ENCODE data around the gene ITPK1.

The ITPK1 gene

DNA sequence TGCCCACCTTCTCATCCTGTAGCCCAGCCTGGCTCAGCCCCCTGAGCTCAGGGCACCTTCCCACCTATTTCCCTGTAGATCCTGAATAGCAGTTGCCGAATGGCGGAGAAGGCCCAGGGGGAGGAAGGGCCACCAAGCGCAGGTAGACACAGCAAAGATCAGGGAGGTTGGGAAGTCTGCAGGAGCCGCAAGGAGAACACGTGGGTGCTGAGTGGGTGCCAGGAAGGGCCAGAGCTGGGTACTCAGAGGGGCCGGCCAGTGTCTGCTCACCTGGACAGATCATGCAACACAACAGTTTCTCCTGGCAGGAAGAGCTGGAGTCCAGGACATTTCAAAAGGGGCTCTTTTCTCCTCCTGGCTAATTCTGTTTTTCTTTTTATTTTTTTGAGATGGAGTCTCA is 162.2 kb downstream of the ITPK1 start:
- no peak overlapping the region for H3K9ac ChIP-seq (ENCODE audit: low read length in 5 of 5)
- peaks cover 4 to 34% (median 25%) of the 10 kb centered on the region in 5 donors for H3K4me1 ChIP-seq (ENCODE audit: control insufficient read depth in 5 of 5, insufficient read depth in 5 of 5, low read length in 5 of 5)
- peaks cover 0 to 76% (median 56%) of the 10 kb centered on the region in 5 donors for H3K36me3 ChIP-seq (ENCODE audit: control insufficient read depth in 5 of 5, insufficient read depth in 5 of 5, low read length in 5 of 5)
- no peak overlapping the region for H3K4me3 ChIP-seq (ENCODE audit: low read depth in 1 of 5, low read length in 5 of 5)
- H3K27me3 ChIP-seq (ENCODE audit: control insufficient read depth in 5 of 5, insufficient read depth in 4 of 5, low read length in 5 of 5) = no peaks in the 10 kb centered on the region
- H3K27ac ChIP-seq (ENCODE audit: low read depth, low read length) = no peak overlapping the region
- H3K9me3 ChIP-seq (ENCODE audit: control insufficient read depth in 5 of 5, low read length in 5 of 5) = no peaks in the 10 kb centered on the region

- Histone ChIP-seq H3K4me3 (ENCODE audit: low read depth in 1 of 5, low read length in 5 of 5) (no peak overlapping the region), H3K4me1 (ENCODE audit: control insufficient read depth in 5 of 5, insufficient read depth in 5 of 5, low read length in 5 of 5) (peaks cover 4 to 34% (median 25%) of the 10 kb centered on the region in 5 donors), H3K27ac (ENCODE audit: low read depth, low read length) (peak overlapping the region; percentile 62), H3K27me3 (ENCODE audit: control insufficient read depth in 5 of 5, insufficient read depth in 4 of 5, low read length in 5 of 5) (no peaks in the 10 kb centered on the region), H3K9ac (ENCODE audit: low read length in 5 of 5) (peak overlapping the region in 1 of 5 donors; percentile 8), H3K9me3 (ENCODE audit: control insufficient read depth in 5 of 5, low read length in 5 of 5) (no peaks in the 10 kb centered on the region), H3K36me3 (ENCODE audit: control insufficient read depth in 5 of 5, insufficient read depth in 5 of 5, low read length in 5 of 5) (peaks cover 0 to 73% (median 56%) of the 10 kb centered on the region in 5 donors)
Observed at GRCh38 chr14:92952481-92953298, 163.0 kb downstream of the ITPK1 start.

GRCh38 chr14:92951912-92952471 is 163.7 kb downstream of the ITPK1 start:
- Histone ChIP-seq H3K9me3 (ENCODE audit: control insufficient read depth in 5 of 5, low read length in 5 of 5) (no peaks in the 10 kb centered on the region), H3K9ac (ENCODE audit: low read length in 5 of 5) (peak overlapping the region in 1 of 5 donors; percentile 8), H3K4me1 (ENCODE audit: control insufficient read depth in 5 of 5, insufficient read depth in 5 of 5, low read length in 5 of 5) (peaks cover 4 to 34% (median 25%) of the 10 kb centered on the region in 5 donors), H3K27ac (ENCODE audit: low read depth, low read length) (peak overlapping the region; percentile 62), H3K36me3 (ENCODE audit: control insufficient read depth in 5 of 5, insufficient read depth in 5 of 5, low read length in 5 of 5) (peaks cover 0 to 66% (median 51%) of the 10 kb centered on the region in 5 donors), H3K4me3 (ENCODE audit: low read depth in 1 of 5, low read length in 5 of 5) (no peak overlapping the region), H3K27me3 (ENCODE audit: control insufficient read depth in 5 of 5, insufficient read depth in 4 of 5, low read length in 5 of 5) (no peaks in the 10 kb centered on the region)

DNA sequence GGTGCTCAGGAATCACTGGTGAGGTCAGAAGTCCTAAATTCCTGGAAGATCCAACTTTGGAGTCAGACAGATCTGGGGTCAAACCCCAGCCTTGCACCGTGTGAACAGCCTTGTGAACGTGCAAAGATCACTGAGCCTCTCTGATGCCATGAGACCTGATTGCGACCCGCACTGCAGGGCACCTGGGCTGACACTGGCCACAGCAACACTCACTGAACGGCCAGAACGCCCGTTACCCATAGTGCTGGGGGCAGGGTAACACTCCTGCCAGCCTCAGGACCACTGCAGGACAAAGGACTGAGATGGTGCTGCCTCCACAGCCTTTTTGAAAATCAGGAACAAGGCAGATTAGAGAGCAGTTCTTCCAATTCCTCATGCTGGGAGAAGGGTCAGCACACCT is 164.5 kb downstream of the ITPK1 start:
- Histone ChIP-seq H3K4me3 (ENCODE audit: low read depth in 1 of 5, low read length in 5 of 5) (no peak overlapping the region), H3K4me1 (ENCODE audit: control insufficient read depth in 5 of 5, insufficient read depth in 5 of 5, low read length in 5 of 5) (peaks cover 4 to 39% (median 25%) of the 10 kb centered on the region in 5 donors), H3K36me3 (ENCODE audit: control insufficient read depth in 5 of 5, insufficient read depth in 5 of 5, low read length in 5 of 5) (peaks cover 0 to 65% (median 44%) of the 10 kb centered on the region in 5 donors), H3K9me3 (ENCODE audit: control insufficient read depth in 5 of 5, low read length in 5 of 5) (no peaks in the 10 kb centered on the region), H3K27me3 (ENCODE audit: control insufficient read depth in 5 of 5, insufficient read depth in 4 of 5, low read length in 5 of 5) (no peaks in the 10 kb centered on the region), H3K9ac (ENCODE audit: low read length in 5 of 5) (no peak overlapping the region), H3K27ac (ENCODE audit: low read depth, low read length) (no peak overlapping the region)

GRCh38 chr14:92950773-92951172 is 165.0 kb downstream of the ITPK1 start:
- Histone ChIP-seq H3K4me3 (ENCODE audit: low read depth in 1 of 5, low read length in 5 of 5) (no peak overlapping the region), H3K27ac (ENCODE audit: low read depth, low read length) (no peak overlapping the region), H3K36me3 (ENCODE audit: control insufficient read depth in 5 of 5, insufficient read depth in 5 of 5, low read length in 5 of 5) (peaks cover 0 to 66% (median 44%) of the 10 kb centered on the region in 5 donors), H3K9ac (ENCODE audit: low read length in 5 of 5) (peak overlapping the region in 1 of 5 donors; percentile 12), H3K27me3 (ENCODE audit: control insufficient read depth in 5 of 5, insufficient read depth in 4 of 5, low read length in 5 of 5) (no peaks in the 10 kb centered on the region), H3K9me3 (ENCODE audit: control insufficient read depth in 5 of 5, low read length in 5 of 5) (no peaks in the 10 kb centered on the region), H3K4me1 (ENCODE audit: control insufficient read depth in 5 of 5, insufficient read depth in 5 of 5, low read length in 5 of 5) (peaks cover 4 to 43% (median 25%) of the 10 kb centered on the region in 5 donors)

DNA sequence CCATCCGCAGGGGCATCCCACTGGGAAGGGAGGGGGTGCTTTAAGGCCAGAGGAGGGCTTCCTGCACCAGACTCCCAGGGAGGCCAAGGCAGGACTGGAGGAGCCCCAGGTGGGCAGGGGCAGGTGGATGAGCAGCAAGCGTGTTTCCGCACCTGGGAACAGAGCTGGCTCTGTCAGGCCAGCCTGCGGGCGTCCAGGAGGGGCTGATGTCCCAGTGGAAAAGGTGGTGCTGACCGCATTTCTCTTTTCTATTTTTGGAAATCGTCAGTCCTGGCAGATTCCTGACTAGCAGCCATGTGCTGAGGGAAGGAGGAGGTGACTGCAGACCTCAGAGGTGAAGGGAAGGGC is 165.6 kb downstream of the ITPK1 start:
- Histone ChIP-seq H3K4me3 (ENCODE audit: low read depth in 1 of 5, low read length in 5 of 5) (no peak overlapping the region), H3K27ac (ENCODE audit: low read depth, low read length) (no peak overlapping the region), H3K36me3 (ENCODE audit: control insufficient read depth in 5 of 5, insufficient read depth in 5 of 5, low read length in 5 of 5) (peaks cover 0 to 67% (median 45%) of the 10 kb centered on the region in 5 donors)

GRCh38 chr14:92949496-92950192 is 166.1 kb downstream of the ITPK1 start:
- Histone ChIP-seq H3K27ac (ENCODE audit: low read depth, low read length) (no peak overlapping the region), H3K4me3 (ENCODE audit: low read depth in 1 of 5, low read length in 5 of 5) (no peak overlapping the region), H3K27me3 (ENCODE audit: control insufficient read depth in 5 of 5, insufficient read depth in 4 of 5, low read length in 5 of 5) (no peaks in the 10 kb centered on the region), H3K9ac (ENCODE audit: low read length in 5 of 5) (no peak overlapping the region), H3K4me1 (ENCODE audit: control insufficient read depth in 5 of 5, insufficient read depth in 5 of 5, low read length in 5 of 5) (peaks cover 4 to 43% (median 25%) of the 10 kb centered on the region in 5 donors), H3K36me3 (ENCODE audit: control insufficient read depth in 5 of 5, insufficient read depth in 5 of 5, low read length in 5 of 5) (peaks cover 0 to 67% (median 51%) of the 10 kb centered on the region in 5 donors), H3K9me3 (ENCODE audit: control insufficient read depth in 5 of 5, low read length in 5 of 5) (no peaks in the 10 kb centered on the region)

More for the DNA sequence above, 165.6 kb downstream of the ITPK1 start:
- peaks cover 4 to 43% (median 25%) of the 10 kb centered on the region in 5 donors for H3K4me1 ChIP-seq (ENCODE audit: control insufficient read depth in 5 of 5, insufficient read depth in 5 of 5, low read length in 5 of 5)
- H3K9ac ChIP-seq (ENCODE audit: low read length in 5 of 5) = no peak overlapping the region
- no peaks in the 10 kb centered on the region for H3K27me3 ChIP-seq (ENCODE audit: control insufficient read depth in 5 of 5, insufficient read depth in 4 of 5, low read length in 5 of 5)
- no peaks in the 10 kb centered on the region for H3K9me3 ChIP-seq (ENCODE audit: control insufficient read depth in 5 of 5, low read length in 5 of 5)

DNA sequence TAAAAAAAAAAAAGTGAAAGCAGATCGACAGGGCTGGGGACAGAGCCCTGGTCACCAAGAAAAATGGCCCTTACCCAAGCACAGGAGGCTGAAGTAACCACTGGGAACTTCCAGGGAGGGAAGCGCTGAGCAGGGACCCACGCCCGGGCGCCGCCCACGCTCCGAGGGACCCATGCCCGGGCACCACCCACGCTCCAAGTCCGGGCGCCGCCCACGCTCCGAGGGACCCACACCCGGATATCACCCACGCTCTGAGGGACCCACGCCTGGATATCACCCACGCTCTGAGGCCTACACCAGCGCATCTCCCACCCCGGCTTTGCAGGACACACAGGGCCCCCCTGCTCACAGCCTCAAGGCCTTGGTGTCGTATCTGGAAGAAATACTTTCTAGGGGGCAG is 167.1 kb downstream of the ITPK1 start:
- H3K27ac ChIP-seq (ENCODE audit: low read depth, low read length) = no peak overlapping the region
- peaks cover 0 to 70% (median 55%) of the 10 kb centered on the region in 5 donors for H3K36me3 ChIP-seq (ENCODE audit: control insufficient read depth in 5 of 5, insufficient read depth in 5 of 5, low read length in 5 of 5)
- no peak overlapping the region for H3K4me3 ChIP-seq (ENCODE audit: low read depth in 1 of 5, low read length in 5 of 5)
- H3K4me1 ChIP-seq (ENCODE audit: control insufficient read depth in 5 of 5, insufficient read depth in 5 of 5, low read length in 5 of 5) = peaks cover 4 to 43% (median 25%) of the 10 kb centered on the region in 5 donors
- no peaks in the 10 kb centered on the region for H3K27me3 ChIP-seq (ENCODE audit: control insufficient read depth in 5 of 5, insufficient read depth in 4 of 5, low read length in 5 of 5)
- no peaks in the 10 kb centered on the region for H3K9me3 ChIP-seq (ENCODE audit: control insufficient read depth in 5 of 5, low read length in 5 of 5)
- H3K9ac ChIP-seq (ENCODE audit: low read length in 5 of 5) = no peak overlapping the region

DNA sequence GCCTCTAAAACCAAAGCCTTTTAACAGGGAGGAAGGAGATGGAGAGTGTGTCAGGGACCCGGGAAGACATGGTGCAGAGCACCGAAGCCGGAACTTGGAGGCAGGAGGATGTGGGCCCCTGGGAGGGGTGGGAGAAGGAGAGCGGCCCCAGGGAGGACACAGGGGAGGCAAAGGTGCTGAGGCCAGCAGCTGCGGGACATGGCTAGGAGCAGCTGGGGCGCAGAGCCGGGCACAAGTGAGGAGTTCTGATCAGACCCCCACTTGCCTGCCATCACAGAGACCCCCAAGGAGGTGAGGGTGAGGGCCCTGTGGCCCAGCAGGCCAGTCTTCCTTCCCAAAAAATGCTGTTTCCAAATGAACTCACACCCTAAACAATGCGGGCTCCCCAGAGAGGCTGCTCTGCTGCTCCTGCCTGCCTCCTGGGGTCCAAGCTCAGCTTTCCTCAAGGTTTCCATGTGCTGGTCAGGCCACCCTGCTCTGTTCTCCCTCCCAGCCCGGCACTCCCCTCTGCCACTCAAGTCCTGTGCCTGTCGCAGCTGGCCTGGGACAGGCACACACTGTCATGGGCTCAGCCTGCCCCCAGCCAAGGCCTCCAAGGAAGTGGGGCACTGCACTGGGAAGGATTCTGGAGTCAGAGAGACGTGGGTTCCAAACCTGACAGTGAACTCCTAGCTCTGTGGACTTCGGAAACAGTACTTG is 168.7 kb downstream of the ITPK1 start:
- no peak overlapping the region for H3K4me3 ChIP-seq (ENCODE audit: low read depth in 1 of 5, low read length in 5 of 5)
- no peaks in the 10 kb centered on the region for H3K27me3 ChIP-seq (ENCODE audit: control insufficient read depth in 5 of 5, insufficient read depth in 4 of 5, low read length in 5 of 5)
- H3K9me3 ChIP-seq (ENCODE audit: control insufficient read depth in 5 of 5, low read length in 5 of 5) = no peaks in the 10 kb centered on the region
- H3K27ac ChIP-seq (ENCODE audit: low read depth, low read length) = no peak overlapping the region
- peaks cover 2 to 28% (median 20%) of the 10 kb centered on the region in 5 donors for H3K4me1 ChIP-seq (ENCODE audit: control insufficient read depth in 5 of 5, insufficient read depth in 5 of 5, low read length in 5 of 5)
- peaks cover 0 to 77% (median 69%) of the 10 kb centered on the region in 5 donors for H3K36me3 ChIP-seq (ENCODE audit: control insufficient read depth in 5 of 5, insufficient read depth in 5 of 5, low read length in 5 of 5)
- H3K9ac ChIP-seq (ENCODE audit: low read length in 5 of 5) = no peak overlapping the region

Measured in subcutaneous abdominal adipose tissue (tissue), 5 donors.